ENCODE data around the gene WDR35.

WDR35 gene

DNA sequence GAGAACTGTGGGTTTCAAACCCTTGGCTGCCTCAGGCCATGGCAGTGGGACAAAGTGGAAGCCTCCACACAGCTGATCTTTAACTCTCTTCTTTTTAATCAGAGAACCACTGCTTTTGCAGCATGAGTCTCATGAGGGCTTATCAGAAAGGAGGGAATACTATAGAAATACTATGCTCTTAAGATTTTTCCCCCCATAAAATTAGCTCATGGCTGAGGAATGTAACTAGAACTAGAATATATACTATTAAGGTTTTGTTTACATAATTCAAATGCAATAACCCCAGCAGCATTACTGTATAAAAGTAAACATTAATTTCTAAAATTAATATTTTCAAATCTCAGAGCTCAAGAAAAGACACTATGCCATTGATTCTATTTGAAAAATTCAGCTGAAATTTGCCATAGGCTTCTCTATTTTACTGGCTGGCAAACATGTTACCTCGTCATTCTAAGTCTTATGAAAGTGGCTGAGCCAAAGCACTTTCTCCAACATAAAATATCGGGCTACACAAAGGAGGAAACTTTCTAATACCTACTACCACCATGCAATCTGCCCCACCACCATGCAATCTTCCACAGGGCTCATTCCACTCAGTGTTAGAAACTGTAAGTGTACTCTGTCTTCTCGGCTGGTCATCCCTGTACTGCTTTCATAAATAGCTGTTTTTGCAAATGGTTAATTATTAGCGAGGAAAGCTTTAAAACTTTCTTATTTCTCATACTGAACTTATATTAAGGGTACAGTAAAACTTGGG is 42.5 kb downstream of the WDR35 start:
- TF ChIP-seq, protein P1, sequence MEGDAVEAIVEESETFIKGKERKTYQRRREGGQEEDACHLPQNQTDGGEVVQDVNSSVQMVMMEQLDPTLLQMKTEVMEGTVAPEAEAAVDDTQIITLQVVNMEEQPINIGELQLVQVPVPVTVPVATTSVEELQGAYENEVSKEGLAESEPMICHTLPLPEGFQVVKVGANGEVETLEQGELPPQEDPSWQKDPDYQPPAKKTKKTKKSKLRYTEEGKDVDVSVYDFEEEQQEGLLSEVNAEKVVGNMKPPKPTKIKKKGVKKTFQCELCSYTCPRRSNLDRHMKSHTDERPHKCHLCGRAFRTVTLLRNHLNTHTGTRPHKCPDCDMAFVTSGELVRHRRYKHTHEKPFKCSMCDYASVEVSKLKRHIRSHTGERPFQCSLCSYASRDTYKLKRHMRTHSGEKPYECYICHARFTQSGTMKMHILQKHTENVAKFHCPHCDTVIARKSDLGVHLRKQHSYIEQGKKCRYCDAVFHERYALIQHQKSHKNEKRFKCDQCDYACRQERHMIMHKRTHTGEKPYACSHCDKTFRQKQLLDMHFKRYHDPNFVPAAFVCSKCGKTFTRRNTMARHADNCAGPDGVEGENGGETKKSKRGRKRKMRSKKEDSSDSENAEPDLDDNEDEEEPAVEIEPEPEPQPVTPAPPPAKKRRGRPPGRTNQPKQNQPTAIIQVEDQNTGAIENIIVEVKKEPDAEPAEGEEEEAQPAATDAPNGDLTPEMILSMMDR (IDR thresholded peaks at IDR 0.05; ENCODE audit: low read depth, low read length, missing control alignments): no peak
- DNase-seq (ENCODE audit: extremely low read depth, low read depth): no peak
- H3K4me3 ChIP-seq (replicated peaks; ENCODE audit: low read depth, low read length): no peak overlapping the region

- no peak for DNase-seq (ENCODE audit: extremely low read depth, low read depth)
- TF ChIP-seq, protein P1 (IDR thresholded peaks at IDR 0.05; ENCODE audit: low read depth, low read length, missing control alignments): no peak
- no peak overlapping the region for H3K4me3 ChIP-seq (replicated peaks; ENCODE audit: low read depth, low read length)
Observed at GRCh38 chr2:19944205-19944845, 45.6 kb downstream of the WDR35 start.

DNA sequence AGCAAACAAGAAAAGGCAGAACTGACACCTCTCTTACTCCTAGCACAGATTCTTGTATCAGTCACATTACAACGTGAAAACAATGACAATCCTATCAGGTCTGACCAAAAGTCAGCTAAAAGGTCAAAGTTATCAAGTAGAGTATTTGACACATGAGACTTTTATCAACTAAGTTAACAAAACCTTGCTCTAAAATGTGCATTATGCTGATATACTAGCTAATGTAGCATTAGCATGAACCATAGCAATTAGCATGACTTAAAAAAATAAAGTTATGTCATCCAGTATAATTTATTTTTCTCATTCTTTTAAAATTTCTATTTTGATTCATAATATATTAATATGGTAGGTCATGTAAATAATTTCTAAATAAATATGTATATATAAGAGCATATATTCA is 46.7 kb downstream of the WDR35 start:
- TF ChIP-seq, protein P1 (IDR thresholded peaks at IDR 0.05; ENCODE audit: low read depth, low read length, missing control alignments): no peak
- H3K4me3 ChIP-seq (replicated peaks; ENCODE audit: low read depth, low read length): no peak overlapping the region
- no peak for DNase-seq (ENCODE audit: extremely low read depth, low read depth)

- TF ChIP-seq, protein P1 (IDR thresholded peaks at IDR 0.05; ENCODE audit: low read depth, low read length, missing control alignments): no peak
- DNase-seq (ENCODE audit: extremely low read depth, low read depth): no peak
- H3K4me3 ChIP-seq (replicated peaks; ENCODE audit: low read depth, low read length): no peak overlapping the region
Observed at GRCh38 chr2:19942199-19942598, 47.7 kb downstream of the WDR35 start.

GRCh38 chr2:19937004-19937403 is 52.9 kb downstream of the WDR35 start:
- DNase-seq (ENCODE audit: extremely low read depth, low read depth): no peak
- TF ChIP-seq, protein P1 (IDR thresholded peaks at IDR 0.05; ENCODE audit: low read depth, low read length, missing control alignments): no peak

GRCh38 chr2:19936203-19936602 is 53.7 kb downstream of the WDR35 start:
- H3K4me3 ChIP-seq (replicated peaks; ENCODE audit: low read depth, low read length): no peak overlapping the region
- TF ChIP-seq, protein P1 (IDR thresholded peaks at IDR 0.05; ENCODE audit: low read depth, low read length, missing control alignments): no peak
- no peak for DNase-seq (ENCODE audit: extremely low read depth, low read depth)

More at GRCh38 chr2:19937004-19937403, 52.9 kb downstream of the WDR35 start:
- H3K4me3 ChIP-seq (replicated peaks; ENCODE audit: low read depth, low read length): no peak overlapping the region
